ENCODE data around the gene DNAJC28. TPM values are rescaled to one million over a fixed set of nuclear protein-coding genes. Genes with fewer than 3 reads are reported as not detected.

Gene DNAJC28
- total RNA-seq = 0.64 and 1.0 TPM in 2 replicates

GRCh38 chr21:33491373-33492102 is at the start of gene DNAJC28:
TSS of gene DNAJC28 (minus strand) at chr21:33491716. CDS start at chr21:33489393, 2,323 bp downstream.

GRCh38 chr21:33479679-33480480 is 11.6 kb downstream of the DNAJC28 start, which contains the start of gene TMEM50B:
TSS of gene TMEM50B (minus strand) at chr21:33479974. CDS start at chr21:33468885, 11,089 bp downstream.

Other genes with a start within 250 kb of the DNAJC28 start
- 29.3 and 49.9 TPM in 2 replicates for gene IL10RB, start 225.3 kb downstream of the DNAJC28 start, total RNA-seq
- 11.4 and 20.9 TPM in 2 replicates for gene IFNAR1, start 166.7 kb downstream of the DNAJC28 start, total RNA-seq
- gene IFNGR2, start 88.3 kb downstream of the DNAJC28 start, total RNA-seq = 68.6 and 69.0 TPM in 2 replicates
- 21.3 and 42.6 TPM in 2 replicates for gene TMEM50B, start 11.7 kb downstream of the DNAJC28 start, total RNA-seq
- gene GART, start 50.4 kb upstream of the DNAJC28 start, total RNA-seq = 82.7 and 121 TPM in 2 replicates
- 97.6 and 166 TPM in 2 replicates for gene SON, start 51.3 kb upstream of the DNAJC28 start, total RNA-seq
- 25.6 and 28.1 TPM in 2 replicates for gene DONSON, start 97.0 kb upstream of the DNAJC28 start, total RNA-seq
- gene CRYZL1, start 150.0 kb upstream of the DNAJC28 start, total RNA-seq = 12.8 and 36.5 TPM in 2 replicates
- 20.0 and 34.0 TPM in 2 replicates for gene ITSN1, start 150.8 kb upstream of the DNAJC28 start, total RNA-seq